ENCODE data around the gene RAN. TPM values are rescaled to one million over a fixed set of nuclear protein-coding genes. Genes with fewer than 3 reads are reported as not detected.

RAN gene
- total RNA-seq, 1 experiment from 2014 or later = 894 TPM

DNA sequence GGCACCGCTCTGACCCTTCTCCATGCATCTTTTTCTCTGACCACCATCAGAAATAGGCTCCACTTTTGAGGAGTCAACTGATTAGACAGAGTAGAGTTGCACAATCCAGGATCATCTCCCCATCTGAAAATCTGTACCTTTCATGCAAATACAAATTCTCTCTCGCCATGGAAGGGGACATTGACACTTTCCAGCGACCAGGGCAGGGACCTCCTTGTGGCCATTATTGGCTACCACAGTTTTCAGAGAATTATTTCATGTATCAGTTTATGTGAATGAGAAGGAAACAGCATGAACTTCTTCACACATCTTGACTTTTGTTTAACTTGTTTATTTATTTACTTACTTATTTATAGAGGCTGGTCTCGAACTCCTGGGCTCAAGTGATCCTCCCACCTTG is 13.8 kb upstream of the RAN start:
- Histone ChIP-seq H3K27me3 (ENCODE audit: insufficient read depth, low read depth) (no peaks in the 10 kb centered on the region), H3K4me3 (no peak overlapping the region), H3K4me2 (no peak overlapping the region), H3K36me3 (ENCODE audit: low read depth) (no peaks in the 10 kb centered on the region), H3F3A (ENCODE audit: insufficient read depth, low read depth) (no peaks in the 10 kb centered on the region; the same call in 1 of the 2 replicates), H3K4me1 (replicated peaks; ENCODE audit: insufficient read depth) (no peaks in the 10 kb centered on the region), H3K9me2 (ENCODE audit: insufficient read depth) (no peaks in the 10 kb centered on the region), H3K79me2 (ENCODE audit: low read depth) (no peaks in the 10 kb centered on the region), H2AFZ (no peak overlapping the region), H3K9me3 (ENCODE audit: insufficient read depth, low read depth) (no peaks in the 10 kb centered on the region; the same call in 1 of the 2 replicates), H4K20me1 (ENCODE audit: insufficient read depth) (no peaks in the 10 kb centered on the region), H3K27ac (no peak overlapping the region)
- intact Hi-C loops (cut with micrococcal nuclease; ENCODE audit: unreplicated experiment) = no loop called here
- DNase-seq = no peak
- no peak for TF ChIP-seq CTCF (conservative IDR thresholded peaks at IDR 0.05)
- CTCF ChIA-PET = no interaction called here
- POLR2A ChIA-PET (ENCODE audit: unreplicated experiment) = interaction anchor here (0.8 kb wide), 1 partner anchor 133 kb away, joined by 4 read pairs; no protein-coding TSS in a partner anchor
- no TSS peak for BruUV-seq (replicated peaks)

GRCh38 chr12:130859161-130859560 is 12.7 kb upstream of the RAN start:
- H3K9me3 ChIP-seq (ENCODE audit: insufficient read depth, low read depth) = no peaks in the 10 kb centered on the region; the same call in 1 of the 2 replicates
- intact Hi-C loops (cut with micrococcal nuclease; ENCODE audit: unreplicated experiment) = no loop called here
- no peaks in the 10 kb centered on the region for H4K20me1 ChIP-seq (ENCODE audit: insufficient read depth)
- H3F3A ChIP-seq (ENCODE audit: insufficient read depth, low read depth) = no peaks in the 10 kb centered on the region; the same call in 1 of the 2 replicates
- no TSS peak for BruUV-seq (replicated peaks)
- no peaks in the 10 kb centered on the region for H3K27me3 ChIP-seq (ENCODE audit: insufficient read depth, low read depth)
- H3K79me2 ChIP-seq (ENCODE audit: low read depth) = no peaks in the 10 kb centered on the region
- H3K9me2 ChIP-seq (ENCODE audit: insufficient read depth) = no peaks in the 10 kb centered on the region
- H3K4me1 ChIP-seq (replicated peaks; ENCODE audit: insufficient read depth) = no peaks in the 10 kb centered on the region
- no peak overlapping the region for H2AFZ ChIP-seq
- H3K36me3 ChIP-seq (ENCODE audit: low read depth) = no peaks in the 10 kb centered on the region
- POLR2A ChIA-PET (ENCODE audit: unreplicated experiment) = no interaction called here
- no peak for TF ChIP-seq CTCF (conservative IDR thresholded peaks at IDR 0.05)
- TF ChIP-seq EZH2 (IDR thresholded peaks at IDR 0.05; ENCODE audit: low read depth) = no peak
- DNase-seq = no peak
- no peak overlapping the region for H3K4me3 ChIP-seq
- no peak overlapping the region for H3K4me2 ChIP-seq
- H3K27ac ChIP-seq = no peak overlapping the region
- CTCF ChIA-PET = no interaction called here

- no peaks in the 10 kb centered on the region for H3K79me2 ChIP-seq (ENCODE audit: low read depth)
- no peak overlapping the region for H2AFZ ChIP-seq
- H3K4me1 ChIP-seq (replicated peaks; ENCODE audit: insufficient read depth) = no peaks in the 10 kb centered on the region
- H3F3A ChIP-seq (ENCODE audit: insufficient read depth, low read depth) = no peaks in the 10 kb centered on the region; the same call in 1 of the 2 replicates
- no peak overlapping the region for H3K4me3 ChIP-seq
- ChIA-PET CTCF (no interaction called here), POLR2A (ENCODE audit: unreplicated experiment) (no interaction called here)
- no peak overlapping the region for H3K4me2 ChIP-seq
- no peak for TF ChIP-seq CTCF (conservative IDR thresholded peaks at IDR 0.05)
- no peak for TF ChIP-seq EZH2 (IDR thresholded peaks at IDR 0.05; ENCODE audit: low read depth)
- no peak overlapping the region for H3K27ac ChIP-seq
- no peaks in the 10 kb centered on the region for H3K27me3 ChIP-seq (ENCODE audit: insufficient read depth, low read depth)
- no peaks in the 10 kb centered on the region; the same call in 1 of the 2 replicates for H3K9me3 ChIP-seq (ENCODE audit: insufficient read depth, low read depth)
- no peaks in the 10 kb centered on the region for H3K9me2 ChIP-seq (ENCODE audit: insufficient read depth)
- H4K20me1 ChIP-seq (ENCODE audit: insufficient read depth) = no peaks in the 10 kb centered on the region
- intact Hi-C loops (cut with micrococcal nuclease; ENCODE audit: unreplicated experiment) = no loop called here
- no TSS peak for BruUV-seq (replicated peaks)
- DNase-seq = no peak
- no peaks in the 10 kb centered on the region for H3K36me3 ChIP-seq (ENCODE audit: low read depth)
Measured at GRCh38 chr12:130860311-130860710, 11.6 kb upstream of the RAN start.
